MM.1S (cell line): ENCODE data around the gene RAB3B.
A peak's percentile ranks its signal among the peaks of the same experiment; 100 is the strongest.

ENCODE experiments used
- DNase-seq: peaks from one replicate; pipeline ENCODE4 v3.0.0-alpha.2; 2015
- H2AFZ ChIP-seq: fragments of 300-600 bp; sonication (generic); 2 replicates; pipeline ENCODE4 v1.6.0; 2016; ENCODE audit warnings: antibody characterized with exemption, low read length
- H3F3A ChIP-seq: fragments of 300-600 bp; sonication (generic); 2 replicates; pipeline ENCODE4 v1.6.1; 2016; ENCODE audit warnings: mild to moderate bottlenecking, antibody characterized with exemption, low read length, moderate library complexity, mixed read lengths; ENCODE audit not compliant: insufficient read depth
- H3K27ac ChIP-seq: fragments of 300-600 bp; sonication (generic); 2 replicates; pipeline ENCODE4 v1.5.1; 2016; ENCODE audit warnings: mild to moderate bottlenecking, low read length
- H3K27me3 ChIP-seq: fragments of 300-600 bp; sonication (generic); replicated peaks from 2 replicates; pipeline ENCODE4 v1.6.0; 2016; ENCODE audit warnings: low read length; ENCODE audit not compliant: insufficient read depth
- H3K36me3 ChIP-seq: fragments of 300-600 bp; sonication (generic); replicated peaks from 2 replicates; pipeline ENCODE4 v1.6.1; 2016; ENCODE audit warnings: mild to moderate bottlenecking, low read length, mixed read lengths; ENCODE audit not compliant: insufficient read depth
- H3K4me1 ChIP-seq: fragments of 300-600 bp; sonication (generic); 2 replicates; pipeline ENCODE4 v1.6.1; 2016; ENCODE audit warnings: low read length, mixed read lengths
- H3K4me2 ChIP-seq: fragments of 300-600 bp; sonication (generic); 2 replicates; pipeline ENCODE4 v1.6.0; 2016; ENCODE audit warnings: low read depth, low read length
- H3K4me3 ChIP-seq: fragments of 300-600 bp; sonication (generic); 2 replicates; pipeline ENCODE4 v1.5.1; 2016; ENCODE audit warnings: low read length, mixed read lengths
- H3K79me2 ChIP-seq: fragments of 300-600 bp; sonication (generic); 2 replicates; pipeline ENCODE4 v1.6.1; 2016; ENCODE audit warnings: mixed run types, low read length, mixed read lengths
- H3K9ac ChIP-seq: fragments of 300-600 bp; sonication (generic); 2 replicates; pipeline ENCODE4 v1.6.1; 2016; ENCODE audit warnings: low read length, mixed read lengths
- H3K9me2 ChIP-seq: fragments of 300-600 bp; sonication (generic); replicated peaks from 2 replicates; pipeline ENCODE4 v1.6.1; 2016; ENCODE audit warnings: mild to moderate bottlenecking, low read length, mixed read lengths; ENCODE audit not compliant: insufficient read depth
- H3K9me3 ChIP-seq: fragments of 300-600 bp; sonication (generic); replicated peaks from 2 replicates; pipeline ENCODE4 v1.6.1; 2016; ENCODE audit warnings: mild to moderate bottlenecking, low read length, mixed read lengths; ENCODE audit not compliant: insufficient read depth
- H4K20me1 ChIP-seq: fragments of 300-600 bp; sonication (generic); 2 replicates; pipeline ENCODE4 v1.6.1; 2016; ENCODE audit warnings: mild to moderate bottlenecking, low read length, moderate library complexity, mixed read lengths; ENCODE audit not compliant: insufficient read depth
- CTCF ChIP-seq: fragments of 300-600 bp; sonication (generic); IDR thresholded peaks from 2 replicates; pipeline ENCODE4 v1.5.1; 2016; ENCODE audit warnings: antibody characterized with exemption, low read length, mixed read lengths
- EZH2 ChIP-seq: fragments of 300-600 bp; sonication (generic); optimal IDR thresholded peaks from 2 replicates; pipeline ENCODE3; 2017; ENCODE audit warnings: low read depth, mild to moderate bottlenecking, antibody characterized with exemption, low read length, mixed read lengths
- EZH2phosphoT487 ChIP-seq: fragments of 300-600 bp; sonication (generic); IDR thresholded peaks from 2 replicates; pipeline ENCODE4 v1.6.1; 2018; ENCODE audit warnings: antibody characterized with exemption, low read length

Gene RAB3B

DNA sequence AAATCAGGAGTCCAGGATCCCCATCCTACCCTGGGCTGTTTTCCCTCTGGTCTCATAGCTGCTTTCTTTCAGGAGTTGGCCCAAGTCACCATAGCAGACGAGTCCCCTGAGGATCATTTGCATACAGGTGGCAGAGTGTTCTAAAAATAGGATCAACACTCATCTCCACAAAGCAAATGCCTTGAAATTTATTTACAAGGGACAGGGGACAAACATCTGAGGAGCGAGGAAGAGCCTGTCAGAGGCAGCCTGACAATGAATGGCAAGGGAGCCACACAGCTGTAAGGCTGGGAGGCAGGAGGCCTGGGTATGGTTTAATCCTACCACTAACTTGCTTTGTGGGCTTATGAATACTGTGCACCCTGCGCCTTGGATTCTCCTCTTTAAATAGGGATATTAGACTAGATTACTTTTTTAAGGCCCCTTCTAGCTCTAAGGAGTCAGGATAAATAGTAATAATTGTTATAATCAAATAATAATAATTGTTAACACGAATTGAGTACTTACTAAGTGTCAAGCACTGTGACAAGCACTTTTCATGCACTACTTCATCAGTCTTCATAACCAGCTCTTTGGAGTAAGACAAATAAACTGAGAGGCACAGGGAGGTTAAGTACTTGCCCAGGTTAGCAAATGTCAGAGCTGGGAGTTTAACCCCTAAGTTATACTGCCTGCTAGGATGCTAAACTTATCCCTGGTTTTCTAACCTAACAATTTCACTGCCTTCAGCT, 34.5 kb downstream of the RAB3B start:
- no peaks in the 10 kb centered on the region for H3K9me3 ChIP-seq
- no peaks in the 10 kb centered on the region for H4K20me1 ChIP-seq
- H2AFZ ChIP-seq: peak overlapping the region; percentile 46
- peaks cover 20% of the 10 kb centered on the region for H3F3A ChIP-seq
- H3K27ac ChIP-seq: peak overlapping the region; percentile 85
- no peak overlapping the region for H3K4me3 ChIP-seq
- TF ChIP-seq EZH2phosphoT487: no peak
- no peak for TF ChIP-seq EZH2
- no peak for TF ChIP-seq CTCF
- H3K4me2 ChIP-seq: peak overlapping the region; percentile 69
- H3K27me3 ChIP-seq: no peaks in the 10 kb centered on the region
- peak overlapping the region; percentile 44; the same call in 1 of the 2 replicates for H3K9ac ChIP-seq
- H3K79me2 ChIP-seq: peaks cover 19% of the 10 kb centered on the region
- H3K9me2 ChIP-seq: no peaks in the 10 kb centered on the region
- DNase-seq: peak; percentile 59
- H3K36me3 ChIP-seq: no peaks in the 10 kb centered on the region
- peaks cover 81% of the 10 kb centered on the region for H3K4me1 ChIP-seq

GRCh38 chr1:51954783-51955182, 35.7 kb downstream of the RAB3B start:
- Histone ChIP-seq H3K36me3 (no peaks in the 10 kb centered on the region), H3K9ac (no peak overlapping the region), H3K27me3 (no peaks in the 10 kb centered on the region), H3K4me2 (no peak overlapping the region; the same call in 1 of the 2 replicates), H2AFZ (no peak overlapping the region), H4K20me1 (no peaks in the 10 kb centered on the region), H3K27ac (no peak overlapping the region), H3K4me3 (no peak overlapping the region), H3K9me2 (no peaks in the 10 kb centered on the region), H3K79me2 (peaks cover 17% of the 10 kb centered on the region), H3K4me1 (peaks cover 69% of the 10 kb centered on the region), H3K9me3 (no peaks in the 10 kb centered on the region), H3F3A (peaks cover 20% of the 10 kb centered on the region)
- DNase-seq: no peak
- TF ChIP-seq EZH2phosphoT487: no peak
- no peak for TF ChIP-seq EZH2

- Histone ChIP-seq H3K4me2 (peak overlapping the region; percentile 31), H3K36me3 (no peaks in the 10 kb centered on the region), H3K4me3 (no peak overlapping the region), H3K27ac (peak overlapping the region; percentile 40; the same call in 1 of the 2 replicates), H3K9me2 (no peaks in the 10 kb centered on the region), H3K4me1 (peaks cover 59% of the 10 kb centered on the region), H3K79me2 (peaks cover 17% of the 10 kb centered on the region), H4K20me1 (no peaks in the 10 kb centered on the region), H3F3A (peaks cover 20% of the 10 kb centered on the region), H3K9ac (no peak overlapping the region), H3K9me3 (no peaks in the 10 kb centered on the region), H3K27me3 (no peaks in the 10 kb centered on the region), H2AFZ (no peak overlapping the region)
- TF ChIP-seq EZH2phosphoT487 (no peak), EZH2 (no peak), CTCF (no peak)
- DNase-seq: no peak
These were observed 37.4 kb downstream of the RAB3B start for GRCh38 chr1:51953079-51953478.

DNA sequence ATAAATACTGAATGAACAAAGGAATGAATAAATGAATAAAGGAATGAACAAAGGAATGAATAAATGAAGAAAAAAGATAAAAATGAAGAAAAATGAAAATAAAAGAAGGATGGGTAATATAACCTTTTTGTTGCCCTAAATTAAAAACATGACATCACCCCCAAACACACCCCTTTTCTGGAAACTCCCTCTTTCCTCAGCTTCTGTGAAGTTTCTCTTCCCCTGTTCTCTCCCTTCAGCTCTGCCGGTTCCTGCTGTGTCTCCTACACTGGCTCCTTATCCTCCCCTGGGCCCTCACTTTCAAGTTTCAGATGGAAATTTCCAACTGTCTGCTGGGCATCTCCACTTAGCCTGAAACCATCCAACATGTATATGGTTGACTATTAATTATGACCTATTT, 37.9 kb downstream of the RAB3B start:
- H2AFZ ChIP-seq: no peak overlapping the region
- H3F3A ChIP-seq: peaks cover 20% of the 10 kb centered on the region
- H3K79me2 ChIP-seq: peaks cover 17% of the 10 kb centered on the region
- H3K27me3 ChIP-seq: no peaks in the 10 kb centered on the region
- no peaks in the 10 kb centered on the region for H4K20me1 ChIP-seq
- no peak for TF ChIP-seq CTCF
- no peak for TF ChIP-seq EZH2phosphoT487
- no peak for TF ChIP-seq EZH2
- H3K4me3 ChIP-seq: no peak overlapping the region
- no peaks in the 10 kb centered on the region for H3K9me2 ChIP-seq
- no peaks in the 10 kb centered on the region for H3K36me3 ChIP-seq
- peak overlapping the region; percentile 40; the same call in 1 of the 2 replicates for H3K27ac ChIP-seq
- H3K4me1 ChIP-seq: peaks cover 56% of the 10 kb centered on the region
- DNase-seq: peak; percentile 12
- H3K9me3 ChIP-seq: no peaks in the 10 kb centered on the region
- H3K9ac ChIP-seq: no peak overlapping the region
- peak overlapping the region; percentile 31 for H3K4me2 ChIP-seq
